ENCODE results near the gene C1GALT1.

C1GALT1 gene

DNA sequence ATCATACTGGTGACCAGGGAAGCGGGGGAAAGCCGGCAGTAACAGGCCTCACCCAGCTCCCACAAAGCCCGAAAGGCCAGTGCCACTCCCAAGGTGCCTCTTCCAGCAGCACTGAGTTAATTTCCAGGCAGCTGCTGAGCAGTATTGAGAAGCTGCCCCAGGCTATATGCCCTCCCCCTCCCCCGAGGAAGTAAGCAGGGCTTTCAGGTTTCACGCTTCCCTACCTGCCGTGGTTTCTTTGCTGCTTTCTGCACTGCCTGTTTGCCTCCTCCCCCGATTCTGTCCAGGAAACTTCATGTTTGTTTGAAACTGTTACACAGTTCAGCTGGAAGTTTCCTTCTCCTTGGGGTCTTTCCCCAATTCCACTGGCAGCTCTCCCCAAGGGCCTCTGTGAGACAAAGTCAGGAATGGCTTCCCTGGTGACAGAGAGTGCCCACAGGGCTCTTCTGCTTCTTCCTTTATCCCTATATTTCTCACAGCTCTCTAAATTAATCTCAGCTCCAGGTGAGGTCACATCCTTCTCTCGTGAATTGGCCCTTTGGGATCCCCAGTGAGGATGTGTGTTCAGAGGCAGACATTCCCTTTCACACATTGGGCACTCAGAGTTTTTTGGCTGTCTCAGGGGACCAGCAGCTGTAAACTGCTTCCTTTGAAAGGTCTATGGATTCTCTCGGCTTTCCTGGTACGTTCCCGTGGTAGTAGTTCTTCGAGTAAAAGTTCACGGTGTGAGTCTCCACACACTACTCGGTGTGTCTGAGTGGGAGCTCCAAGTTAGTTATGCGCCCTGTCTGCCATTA, 19.4 kb downstream of the C1GALT1 start:
- DNase-seq (ENCODE audit: low read depth) = no peak

DNA sequence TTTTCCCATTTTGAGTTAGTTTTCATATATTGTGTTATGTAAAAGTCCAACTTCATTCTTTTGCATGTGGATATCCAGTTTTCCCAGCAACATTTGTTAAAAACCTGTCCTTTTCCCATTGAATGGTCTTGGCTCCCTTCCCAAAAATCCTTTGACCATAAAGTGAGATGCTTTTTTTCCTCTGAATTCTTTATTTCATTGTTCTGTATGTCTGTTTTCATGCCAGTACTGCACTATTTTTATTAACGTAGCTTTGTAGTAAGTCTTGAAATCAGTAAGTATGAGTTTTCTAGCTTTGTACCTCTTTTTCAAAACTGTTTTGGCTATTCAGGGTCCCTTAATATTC, 20.0 kb downstream of the C1GALT1 start:
- no peak for DNase-seq (ENCODE audit: low read depth)

DNA sequence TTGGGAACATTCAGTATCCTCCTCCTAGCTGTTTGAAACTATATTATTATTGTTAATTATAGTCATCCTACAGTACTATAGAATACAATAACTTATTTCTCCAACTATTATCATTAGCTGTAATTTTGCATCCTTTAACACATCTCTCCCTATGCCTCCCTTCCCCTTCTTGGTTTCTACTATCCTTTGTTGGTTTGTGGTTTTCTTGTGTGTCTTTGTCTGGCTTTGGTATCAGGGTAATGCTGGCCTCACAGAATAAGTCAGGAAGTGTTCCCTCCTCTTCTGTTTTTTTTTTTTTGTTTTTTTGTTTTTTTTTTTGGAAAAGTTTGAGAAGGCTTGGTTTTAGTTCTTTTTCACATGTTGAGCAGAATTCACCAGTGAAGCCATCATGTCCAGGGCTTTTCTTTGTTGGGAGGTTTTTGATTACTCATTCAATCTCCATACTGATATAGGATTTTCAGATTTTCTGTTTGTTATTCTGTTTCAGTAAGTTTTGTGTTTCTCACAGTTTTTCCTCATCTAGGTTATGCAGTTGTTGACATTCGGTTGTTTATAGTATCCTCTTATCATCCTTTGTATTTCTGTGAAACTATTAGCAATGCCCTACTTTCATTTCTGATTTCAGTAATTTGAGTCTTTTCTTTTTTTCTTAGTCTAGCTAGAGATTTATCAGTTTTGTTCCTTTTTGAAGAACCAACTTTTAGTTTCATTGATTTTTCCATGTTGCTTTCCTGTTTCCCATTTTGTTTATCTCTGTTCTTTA, 21.6 kb downstream of the C1GALT1 start:
- DNase-seq (ENCODE audit: low read depth) = no peak

DNA sequence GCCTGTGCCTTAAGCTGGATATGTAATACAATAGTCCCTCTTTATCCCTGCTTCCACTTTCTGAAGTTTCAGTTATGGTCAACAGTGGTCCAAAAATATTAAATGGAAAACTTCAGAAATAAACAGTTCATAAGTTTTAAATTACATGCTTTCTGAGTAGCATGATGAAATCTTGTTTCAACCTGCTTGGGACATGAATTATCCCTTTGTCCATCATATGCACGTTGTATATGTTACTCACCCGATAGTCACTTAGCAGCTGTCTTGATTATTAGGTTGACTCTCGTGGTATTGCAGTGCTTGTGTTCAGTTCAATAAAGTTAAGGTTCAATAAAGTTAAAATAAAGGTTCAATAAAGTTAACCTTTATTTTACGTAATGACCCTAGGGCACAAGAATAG, 25.5 kb downstream of the C1GALT1 start:
- DNase-seq (ENCODE audit: low read depth) = no peak

DNA sequence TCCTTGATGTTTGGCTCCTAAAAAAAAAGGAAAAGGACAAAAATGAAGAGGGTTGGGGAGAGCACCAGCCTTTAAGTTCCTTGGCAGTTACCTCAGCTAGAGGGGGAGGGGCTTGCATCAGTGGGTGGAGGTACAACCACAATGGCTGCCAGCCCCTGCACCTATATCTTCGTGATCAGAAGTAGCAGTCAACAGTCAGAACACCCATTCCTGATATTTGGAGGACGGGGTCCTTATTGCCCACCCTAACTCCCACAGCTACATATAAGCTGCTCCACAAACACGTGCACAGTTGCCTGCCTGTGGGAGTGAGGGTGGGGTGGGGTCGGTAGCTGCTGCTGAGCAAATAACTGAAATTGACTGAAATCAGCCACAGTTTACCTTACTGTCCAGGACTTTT, 26.2 kb downstream of the C1GALT1 start:
- no peak for DNase-seq (ENCODE audit: low read depth)

DNA sequence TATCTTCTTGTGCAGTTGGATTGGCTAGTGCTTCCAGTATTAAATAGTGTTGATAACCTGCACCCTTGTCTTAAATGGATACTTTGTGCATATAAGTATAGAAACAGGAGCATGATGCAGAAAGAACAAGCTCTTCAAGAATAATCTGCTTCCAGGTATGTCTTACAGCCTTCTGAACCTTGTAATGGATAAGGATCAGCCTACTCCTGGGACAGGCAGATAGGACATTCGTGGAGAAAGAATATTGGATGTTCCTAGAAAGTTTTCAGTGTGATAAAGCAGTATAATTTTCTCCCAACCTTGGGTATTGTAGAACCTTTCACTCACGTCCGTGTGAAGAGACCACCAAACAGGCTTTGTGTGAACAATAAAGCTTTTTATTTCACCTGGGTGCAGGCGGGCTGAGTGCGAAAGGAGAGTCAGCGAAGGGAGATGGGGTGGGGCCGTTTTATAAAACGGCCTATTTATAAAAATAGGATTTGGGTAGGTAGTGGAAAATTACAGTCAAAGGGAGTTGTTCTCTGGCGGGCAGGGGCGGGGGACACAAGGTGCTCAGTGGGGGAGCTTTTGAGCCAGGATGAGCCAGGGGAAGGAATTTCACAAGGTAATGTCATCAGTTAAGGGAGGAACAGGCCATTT, 27.2 kb downstream of the C1GALT1 start:
- no peak for DNase-seq (ENCODE audit: low read depth)

DNA sequence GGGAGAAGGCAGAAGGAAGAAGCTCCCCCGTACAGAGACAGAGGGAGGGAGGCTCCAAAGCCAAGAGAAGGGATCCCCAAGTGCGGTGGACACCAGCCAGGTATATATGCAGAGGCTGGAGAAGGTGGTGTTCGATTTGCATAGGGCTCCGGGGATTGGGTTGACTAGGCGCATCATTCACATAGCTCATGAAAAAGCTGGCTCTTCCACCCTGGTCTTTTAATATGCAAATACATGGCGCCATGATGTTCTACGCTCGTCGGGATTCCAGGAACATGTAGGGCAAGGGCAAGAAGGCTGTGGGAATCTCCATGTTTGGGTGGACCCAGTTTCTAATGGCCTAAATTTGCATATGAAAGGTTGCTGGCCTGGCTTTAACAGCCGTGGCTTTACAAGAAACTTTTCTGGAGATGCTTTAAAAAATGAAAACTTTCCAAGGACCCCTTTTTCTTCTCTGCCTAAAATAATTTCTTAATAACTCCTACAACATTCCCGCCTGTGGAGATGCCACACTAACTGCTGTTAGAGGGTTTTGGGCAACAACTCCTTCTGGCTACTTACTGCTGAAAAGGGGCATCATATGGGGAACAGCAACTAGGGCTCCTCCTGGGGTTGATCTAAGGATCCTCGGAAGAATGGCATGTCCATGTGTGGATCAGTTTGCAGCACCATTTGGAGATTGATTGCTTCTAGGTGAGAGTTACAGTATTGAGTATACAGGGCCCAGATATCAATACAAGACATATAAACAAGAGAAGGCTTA, 28.3 kb downstream of the C1GALT1 start:
- DNase-seq (ENCODE audit: low read depth) = no peak

DNA sequence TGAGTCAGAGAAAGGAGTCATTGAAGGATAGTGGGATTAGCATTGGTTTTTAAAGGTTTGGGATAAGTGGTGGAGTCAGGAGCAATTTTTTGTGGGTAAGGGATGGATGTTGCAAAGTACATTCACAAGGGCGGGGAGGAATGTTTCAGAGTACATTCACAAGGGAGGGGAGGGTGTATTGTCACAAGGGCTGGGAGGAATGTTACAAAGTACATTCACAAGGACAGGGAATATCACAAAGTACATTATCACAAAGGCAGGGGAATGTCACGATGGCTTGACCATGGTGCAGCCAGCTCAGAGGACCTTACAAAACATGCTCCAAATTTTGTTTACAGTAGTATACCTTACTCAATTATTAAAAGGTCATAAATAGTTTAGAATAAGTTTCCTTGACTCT, 30.3 kb downstream of the C1GALT1 start:
- DNase-seq (ENCODE audit: low read depth) = no peak

DNA sequence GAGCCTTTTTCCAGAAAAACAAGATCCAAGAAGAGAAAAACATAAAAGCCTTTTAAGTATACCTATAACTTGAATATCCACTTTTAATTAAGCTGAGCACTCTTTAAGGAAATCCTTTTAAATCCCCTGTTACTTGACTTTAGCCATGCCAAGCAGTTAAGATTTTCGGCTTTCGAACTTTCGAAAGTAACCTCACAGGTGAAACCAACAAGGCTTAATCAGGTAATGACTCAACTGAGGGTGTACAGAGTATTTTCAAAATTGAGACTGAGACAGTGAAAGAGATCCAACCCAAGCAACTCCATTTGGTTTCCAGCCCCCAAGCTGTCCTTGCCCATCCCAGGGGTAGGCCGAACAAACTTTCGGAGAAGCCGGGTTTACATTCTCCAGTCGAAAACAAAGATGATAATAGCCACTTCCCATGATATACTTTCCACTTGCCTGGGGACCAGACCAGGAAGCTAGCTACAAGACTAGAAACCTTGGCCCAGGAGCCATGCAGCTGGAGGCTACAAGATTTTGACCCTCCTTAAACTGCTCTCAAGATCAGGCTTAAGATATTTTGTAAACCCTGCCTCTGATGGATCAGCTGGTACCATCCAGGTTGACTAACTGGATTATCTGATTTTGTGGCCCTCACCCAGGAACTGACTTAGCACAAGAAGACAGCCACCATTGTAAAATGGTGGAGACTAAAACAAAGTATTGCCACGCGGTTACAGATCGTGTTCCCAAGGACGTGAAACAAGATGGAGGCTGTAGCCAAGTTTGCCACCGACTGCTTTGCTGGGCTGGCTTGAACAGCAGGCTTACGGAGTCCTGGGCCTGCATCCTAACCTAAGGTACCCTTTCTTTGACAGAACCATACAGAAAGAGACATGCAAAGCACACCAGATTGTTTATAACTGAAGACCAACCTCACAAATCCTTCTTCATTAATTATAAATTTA, 32.3 kb downstream of the C1GALT1 start:
- no peak for DNase-seq (ENCODE audit: low read depth)

DNA sequence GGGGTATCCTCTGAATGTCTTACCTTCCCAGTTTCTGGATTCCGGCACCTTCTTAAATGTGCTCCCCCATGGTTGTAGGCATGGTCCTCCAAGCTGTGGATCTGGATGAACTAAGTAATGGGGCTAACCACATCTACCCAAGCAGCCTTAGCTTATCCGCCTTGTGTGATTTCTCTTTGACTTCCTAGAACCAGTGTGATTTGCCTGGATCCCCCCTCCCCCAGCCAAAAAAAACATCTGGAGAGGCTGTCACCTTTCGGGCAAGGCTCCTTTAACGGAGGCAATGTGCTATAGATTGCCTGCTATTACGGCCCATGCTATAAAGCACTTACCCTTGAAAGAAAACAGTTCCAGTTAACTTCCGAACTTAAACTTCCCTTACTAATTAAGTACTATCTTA, 33.9 kb downstream of the C1GALT1 start:
- no peak for DNase-seq (ENCODE audit: low read depth)

DNA sequence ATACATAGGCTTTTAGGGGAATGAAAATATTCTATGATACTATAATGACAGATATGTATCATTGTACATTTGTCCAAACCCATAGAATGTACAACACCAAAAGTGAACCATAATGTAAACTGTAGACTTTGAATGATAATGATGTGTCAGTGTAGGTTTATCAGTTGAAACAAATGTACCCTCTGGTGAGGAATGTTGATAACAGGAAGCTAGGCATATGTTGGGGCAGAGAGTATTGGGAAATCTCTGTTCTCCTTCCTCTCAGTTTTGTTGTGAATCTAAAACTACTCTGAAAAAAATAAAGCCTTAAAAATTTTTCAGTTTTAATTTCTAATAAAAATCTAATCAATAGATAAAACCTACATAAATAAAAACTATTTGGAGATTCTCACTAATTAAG, 36.9 kb downstream of the C1GALT1 start:
- no peak for DNase-seq (ENCODE audit: low read depth)

DNA sequence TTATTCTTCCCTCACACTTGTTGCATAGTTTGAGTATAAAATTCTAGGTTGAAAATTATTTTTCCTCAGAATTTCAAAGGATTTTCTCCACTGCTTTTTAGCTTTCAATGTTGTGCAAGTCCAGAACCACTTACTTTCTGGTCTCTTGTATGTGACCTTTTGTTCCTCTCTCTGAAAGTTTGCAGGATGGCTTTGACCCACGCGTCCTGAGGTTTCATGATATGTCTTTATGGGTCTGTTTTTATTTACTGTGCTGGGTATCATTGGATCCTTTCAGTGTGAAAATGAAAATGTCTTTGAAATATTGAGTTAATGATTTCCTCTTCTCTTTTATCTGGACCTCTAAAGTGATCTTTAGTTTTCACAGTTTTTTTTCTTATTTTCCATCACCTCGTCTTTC, 38.5 kb downstream of the C1GALT1 start:
- DNase-seq (ENCODE audit: low read depth) = no peak

DNA sequence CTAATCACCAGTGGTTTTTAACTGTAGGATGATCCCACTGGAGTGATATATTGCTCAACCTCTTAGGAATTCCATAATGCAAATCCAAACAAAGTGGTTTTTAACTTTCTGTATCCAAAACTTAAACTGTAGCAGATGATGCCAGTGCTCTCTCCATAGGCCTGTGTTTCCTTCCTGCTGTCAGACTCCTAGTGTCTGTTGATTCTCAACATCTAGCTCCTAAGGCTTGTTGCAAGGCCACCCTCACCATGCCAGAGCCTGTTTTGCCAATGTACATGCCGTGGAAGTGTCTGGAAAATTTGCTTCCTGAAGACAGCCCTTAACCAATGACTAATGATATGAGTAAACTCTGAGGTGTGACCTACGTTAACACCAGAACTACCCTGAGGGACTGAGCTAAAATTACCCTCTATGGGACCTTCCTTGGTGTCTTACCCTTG, 39.3 kb downstream of the C1GALT1 start:
- peak; percentile 71 for DNase-seq (ENCODE audit: low read depth)

DNA sequence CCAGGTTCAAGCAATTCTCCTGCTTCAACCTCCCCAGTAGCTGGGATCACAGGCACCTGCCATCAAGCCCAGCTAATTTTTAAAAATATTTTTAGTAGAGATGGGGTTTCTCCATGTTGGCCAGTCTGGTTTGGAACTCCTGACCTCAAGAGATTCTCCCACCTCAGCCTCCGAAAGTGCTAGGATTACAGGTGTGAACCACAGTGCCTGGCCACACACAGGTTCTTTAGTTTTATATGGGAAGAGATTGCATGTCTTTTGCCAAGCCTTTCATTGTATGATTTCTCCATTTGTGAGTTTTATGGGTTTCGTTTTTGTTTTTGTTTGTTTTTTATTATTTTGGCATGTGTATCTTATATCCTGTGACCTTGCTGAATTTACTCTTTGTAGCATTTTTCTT, 40.9 kb downstream of the C1GALT1 start:
- no peak for DNase-seq (ENCODE audit: low read depth)

DNA sequence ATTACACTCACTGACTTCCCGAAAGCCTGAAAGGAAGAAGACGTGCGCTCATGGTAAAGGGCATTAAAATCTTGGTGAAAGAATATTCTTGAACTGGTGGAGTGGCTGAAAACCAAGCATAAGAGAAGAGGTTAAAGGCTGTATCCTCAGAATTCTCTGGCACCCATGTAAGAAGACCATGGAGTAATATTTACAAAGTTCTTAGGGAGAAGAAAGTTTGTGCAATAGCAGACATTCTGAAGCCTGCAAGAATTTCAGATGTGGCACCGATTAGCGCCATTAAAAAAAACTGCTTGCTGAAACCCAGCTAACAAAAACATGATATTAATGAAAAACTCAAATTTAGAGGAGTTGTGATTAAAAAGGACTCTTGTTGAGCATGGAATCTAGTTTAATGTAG, 44.1 kb downstream of the C1GALT1 start:
- DNase-seq (ENCODE audit: low read depth) = no peak

DNA sequence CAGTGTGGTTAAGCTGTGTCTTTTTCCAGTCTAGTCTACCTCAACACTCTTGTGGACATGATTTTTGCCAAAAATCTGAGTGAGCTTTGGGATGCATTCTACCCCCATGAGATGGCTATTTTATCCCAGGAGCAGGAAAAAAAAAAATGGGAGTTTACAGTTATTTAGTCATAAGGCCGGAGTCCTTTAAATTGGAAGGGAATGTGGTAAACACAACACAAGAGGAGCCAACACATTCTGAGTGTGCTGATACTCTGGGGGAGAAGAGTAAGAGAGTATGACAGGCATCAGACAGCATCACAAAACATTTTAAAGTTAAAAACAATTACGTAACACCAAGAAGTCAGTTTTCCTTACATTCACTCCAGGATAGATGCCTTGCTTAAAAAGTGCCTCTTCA, 46.1 kb downstream of the C1GALT1 start:
- DNase-seq (ENCODE audit: low read depth) = peak; percentile 33

DNA sequence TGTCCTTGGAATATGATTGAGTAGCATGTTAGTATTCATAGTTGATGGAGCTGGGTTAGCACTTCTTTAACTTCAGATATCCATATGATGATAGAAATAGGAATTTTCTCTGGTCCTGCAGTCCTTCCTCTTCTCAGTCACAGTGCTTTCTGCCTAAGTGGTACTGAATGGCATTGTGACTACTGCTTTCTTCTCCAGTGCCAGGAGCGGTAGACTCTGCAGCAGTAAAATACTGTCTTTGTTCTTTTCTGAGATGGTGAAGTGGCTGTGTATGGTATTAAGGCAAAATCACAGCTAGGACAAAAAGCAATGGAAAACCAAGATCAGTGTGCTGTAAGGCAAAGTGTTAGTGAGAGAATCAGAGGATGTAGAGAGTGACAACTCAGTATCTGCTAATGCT, 46.6 kb downstream of the C1GALT1 start:
- DNase-seq (ENCODE audit: low read depth) = no peak

DNA sequence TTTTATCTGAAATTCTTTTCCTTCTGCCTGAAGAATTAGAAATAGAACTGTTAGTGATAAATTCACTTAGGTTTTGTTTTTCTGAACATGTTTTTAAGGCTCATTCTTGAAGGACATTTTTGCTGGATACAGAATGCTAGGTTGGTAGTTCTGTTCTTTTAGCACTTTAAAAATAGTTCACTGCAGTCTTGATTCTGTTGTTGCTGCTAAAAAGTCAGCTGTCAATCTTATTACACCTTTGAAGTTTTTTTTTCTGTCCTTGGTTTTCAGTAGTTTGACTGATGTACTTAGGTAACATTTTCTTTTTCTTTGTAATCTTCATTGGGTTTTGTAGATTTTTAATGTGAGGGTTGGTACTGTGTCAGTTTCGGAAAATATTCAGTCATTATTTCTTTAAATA, 48.7 kb downstream of the C1GALT1 start:
- no peak for DNase-seq (ENCODE audit: low read depth)

DNA sequence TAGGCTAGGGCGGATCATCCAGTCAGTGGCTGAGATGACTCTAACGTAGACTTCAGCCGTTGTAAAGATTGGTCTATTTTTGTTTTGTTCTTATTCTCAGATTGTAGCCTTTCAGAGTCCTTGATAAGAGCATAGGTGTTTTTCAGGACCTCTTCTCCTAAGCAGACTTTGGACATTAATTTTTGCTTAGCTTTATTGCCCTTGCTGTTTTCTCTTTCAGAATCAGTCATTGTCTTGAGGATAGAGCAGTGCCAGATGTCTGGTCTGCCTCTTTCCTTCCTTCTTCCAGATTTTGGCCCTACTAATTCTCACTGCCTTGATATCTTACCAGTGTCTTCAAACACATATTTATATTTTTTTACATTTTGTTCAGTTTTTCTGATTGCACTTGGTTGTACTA, 49.5 kb downstream of the C1GALT1 start:
- no peak for DNase-seq (ENCODE audit: low read depth)

DNA sequence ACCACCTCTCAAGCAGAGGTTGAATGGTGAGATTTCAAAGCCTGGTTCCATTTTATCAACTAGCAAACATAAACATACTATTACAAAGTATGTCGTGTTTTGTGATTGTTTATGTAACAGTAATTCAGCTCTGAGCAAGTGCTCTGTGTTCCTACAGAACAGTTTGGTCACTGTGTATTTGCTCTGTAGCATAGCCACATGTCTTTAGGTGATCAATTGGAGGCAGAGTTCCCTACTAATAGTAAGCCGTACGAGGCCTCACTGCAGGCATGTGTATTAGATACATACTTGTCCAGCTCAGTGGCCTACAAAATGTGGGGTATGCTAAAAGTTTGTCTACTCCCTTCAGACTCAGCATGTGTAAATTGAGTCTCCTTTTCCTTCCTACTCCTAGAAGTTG, 53.0 kb downstream of the C1GALT1 start:
- no peak for DNase-seq (ENCODE audit: low read depth)

DNA sequence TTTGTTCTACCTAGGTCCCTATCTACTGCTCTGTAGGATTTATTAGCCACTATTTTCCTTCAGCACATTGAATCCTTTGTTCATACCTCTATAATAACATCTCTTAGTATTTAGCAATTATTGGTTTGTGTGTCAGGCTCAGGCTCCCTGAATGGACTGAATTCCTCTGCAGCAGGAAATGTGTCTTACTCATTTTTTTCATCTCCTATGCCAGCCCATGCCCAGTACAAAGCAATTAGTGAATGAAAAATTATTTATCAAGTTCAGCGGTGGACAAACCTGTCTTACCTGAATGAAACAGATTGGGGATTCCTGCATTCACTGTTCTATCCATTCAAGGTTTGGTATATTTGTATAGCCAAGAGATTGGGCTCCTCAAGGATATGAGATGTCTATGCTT, 53.7 kb downstream of the C1GALT1 start:
- no peak for DNase-seq (ENCODE audit: low read depth)
